CD14-positive monocyte (primary cell): ENCODE data around the gene EXOC3L1. TPM values are rescaled to one million over a fixed set of nuclear protein-coding genes. Genes with fewer than 3 reads are reported as not detected.

ENCODE experiments used
- DNase-seq, 3 donors: peaks; one replicate each; pipeline ENCODE4 v3.0.0-alpha.2; 2011 to 2022
- H2AFZ ChIP-seq: 2 replicates; pipeline ENCODE4 v1.6.0; 2012; ENCODE audit warnings: mild to moderate bottlenecking, low read depth, low read length, inconsistent platforms; ENCODE audit not compliant: insufficient read depth, poor library complexity, severe bottlenecking
- H3K27ac ChIP-seq, 2 donors: 1 replicate in 1 of 2; 2 replicates in 1 of 2; pipeline ENCODE4 v1.5.1; 2012 to 2013; ENCODE audit warnings: low read length in 2 of 2, control low read depth in 1 of 2, inconsistent platforms in 1 of 2, low read depth in 1 of 2, mild to moderate bottlenecking in 1 of 2
- H3K27me3 ChIP-seq, 2 donors: one replicate each; pipeline versions ENCODE4 v1.6.0 to v1.6.1; 2011 to 2013; ENCODE audit warnings: low read length in 2 of 2; ENCODE audit not compliant: control insufficient read depth in 2 of 2, insufficient read depth in 2 of 2
- H3K36me3 ChIP-seq, 2 donors: replicated peaks in 1 of 2; 1 replicate in 1 of 2; 2 replicates in 1 of 2; pipeline versions ENCODE4 v1.5.1 to v1.6.1; 2012 to 2013; ENCODE audit warnings: low read length in 2 of 2, control low read depth in 1 of 2, inconsistent platforms in 1 of 2, mild to moderate bottlenecking in 1 of 2; ENCODE audit not compliant: insufficient read depth in 2 of 2, control insufficient read depth in 1 of 2
- H3K4me1 ChIP-seq, 2 donors: 1 replicate in 1 of 2; 2 replicates in 1 of 2; pipeline versions ENCODE4 v1.5.1 to v1.6.1; 2012 to 2013; ENCODE audit warnings: low read length in 2 of 2, control low read depth in 1 of 2, inconsistent platforms in 1 of 2, mild to moderate bottlenecking in 1 of 2, moderate library complexity in 1 of 2; ENCODE audit not compliant: insufficient read depth in 2 of 2, control insufficient read depth in 1 of 2
- H3K4me2 ChIP-seq: replicated peaks from 2 replicates; pipeline ENCODE3; 2012; ENCODE audit warnings: low read length, moderate library complexity, mild to moderate bottlenecking; ENCODE audit not compliant: poor library complexity, severe bottlenecking; ENCODE audit errors: extremely low read depth
- H3K4me3 ChIP-seq, 3 experiments: fragments of 200-600 bp in 1 of 3; sonication (generic) in 1 of 3; replicated peaks in 1 of 3; 1 replicate in 2 of 3; 2 replicates in 1 of 3; pipeline ENCODE4 v1.5.1; 2011 to 2013; ENCODE audit warnings: low read length in 3 of 3, mild to moderate bottlenecking in 3 of 3, control low read depth in 2 of 3, low read depth in 2 of 3, inconsistent platforms in 1 of 3, moderate library complexity in 1 of 3
- H3K79me2 ChIP-seq: 2 replicates; pipeline ENCODE4 v1.6.0; 2012; ENCODE audit warnings: mild to moderate bottlenecking, control low read depth, inconsistent platforms, low read length, moderate library complexity; ENCODE audit not compliant: insufficient read depth
- H3K9ac ChIP-seq: 2 replicates; pipeline ENCODE4 v1.6.0; 2017; ENCODE audit warnings: low read length, mild to moderate bottlenecking; ENCODE audit not compliant: insufficient read depth, poor library complexity, severe bottlenecking
- H3K9me3 ChIP-seq, 2 donors: replicated peaks in 1 of 2; 1 replicate in 1 of 2; 2 replicates in 1 of 2; pipeline versions ENCODE4 v1.5.1 to v1.6.1; 2012 to 2013; ENCODE audit warnings: low read length in 2 of 2, control low read depth in 1 of 2; ENCODE audit not compliant: control insufficient read depth in 1 of 2, insufficient read depth in 1 of 2
- H4K20me1 ChIP-seq: 2 replicates; pipeline ENCODE4 v1.6.0; 2012; ENCODE audit warnings: mild to moderate bottlenecking, low read length, control low read depth, moderate library complexity; ENCODE audit not compliant: insufficient read depth
- H3K27ac Mint-ChIP-seq, 7 donors: one replicate each; pipeline ENCODE4 v1.8.0; 2020; ENCODE audit warnings: mild to moderate bottlenecking in 7 of 7, mixed read lengths in 7 of 7, moderate library complexity in 6 of 7, inconsistent platforms in 2 of 7
- H3K27me3 Mint-ChIP-seq, 3 donors: one replicate each; pipeline ENCODE4 v1.8.0; 2021 to 2022; ENCODE audit warnings: low read depth in 3 of 3, mild to moderate bottlenecking in 3 of 3, mixed read lengths in 3 of 3, moderate library complexity in 3 of 3, inconsistent platforms in 1 of 3
- H3K36me3 Mint-ChIP-seq, 2 donors: one replicate each; pipeline ENCODE4 v1.8.0; 2020; ENCODE audit warnings: mixed read lengths in 2 of 2, inconsistent platforms in 1 of 2, mild to moderate bottlenecking in 1 of 2
- H3K4me1 Mint-ChIP-seq: one replicate; pipeline ENCODE4 v1.8.0; 2020; ENCODE audit warnings: mild to moderate bottlenecking, mixed read lengths
- H3K4me3 Mint-ChIP-seq, 2 donors: one replicate each; pipeline ENCODE4 v1.8.0; 2020; ENCODE audit warnings: mild to moderate bottlenecking in 2 of 2, mixed read lengths in 2 of 2, moderate library complexity in 1 of 2
- H3K9me3 Mint-ChIP-seq, 7 donors: one replicate each; pipeline ENCODE4 v1.8.0; 2020 to 2022; ENCODE audit warnings: mixed read lengths in 7 of 7, mild to moderate bottlenecking in 6 of 7, moderate library complexity in 6 of 7, inconsistent platforms in 2 of 7
- WGBS: methylation state at CpG from one replicate; pipeline ENCODE4 v1.1.5; 2013; ENCODE audit warnings: missing lambda C conversion rate; ENCODE audit not compliant: insufficient coverage; 5-methylcytosine and 5-hydroxymethylcytosine counted together
- intact Hi-C, 2 donors: fragments of 100-400 bp; cut with micrococcal nuclease; formaldehyde crosslinking; loops; one replicate each; pipeline versions ENCODE4 v1.15.0 to v1.15.1; 2023
- polyA plus RNA-seq, 3 donors: library from polyadenylated mRNA; depleted of rRNA in 1 of 3; unstranded in 2 of 3; stranded (reverse) in 1 of 3; fragments of 300-500 nt in 2 of 3; fragments of >200 nt in 1 of 3; fragmentation: Illumina TruSeq in 2 of 3; gene quantifications; 1 replicate in 2 of 3; 2 replicates in 1 of 3; pipeline ENCODE4 v1.2.3, GENCODE V29; 2012 to 2021
- TF ChIP-seq, protein P1 (sequence below): fragments of 200-600 bp; IDR thresholded peaks from one replicate; pipeline ENCODE4 v1.8.0; 2022; ENCODE audit warnings: antibody characterized with exemption, mild to moderate bottlenecking

Gene EXOC3L1
- polyA plus RNA-seq, 3 donors = 2.8 to 3.7 (median 3.0) TPM

DNA sequence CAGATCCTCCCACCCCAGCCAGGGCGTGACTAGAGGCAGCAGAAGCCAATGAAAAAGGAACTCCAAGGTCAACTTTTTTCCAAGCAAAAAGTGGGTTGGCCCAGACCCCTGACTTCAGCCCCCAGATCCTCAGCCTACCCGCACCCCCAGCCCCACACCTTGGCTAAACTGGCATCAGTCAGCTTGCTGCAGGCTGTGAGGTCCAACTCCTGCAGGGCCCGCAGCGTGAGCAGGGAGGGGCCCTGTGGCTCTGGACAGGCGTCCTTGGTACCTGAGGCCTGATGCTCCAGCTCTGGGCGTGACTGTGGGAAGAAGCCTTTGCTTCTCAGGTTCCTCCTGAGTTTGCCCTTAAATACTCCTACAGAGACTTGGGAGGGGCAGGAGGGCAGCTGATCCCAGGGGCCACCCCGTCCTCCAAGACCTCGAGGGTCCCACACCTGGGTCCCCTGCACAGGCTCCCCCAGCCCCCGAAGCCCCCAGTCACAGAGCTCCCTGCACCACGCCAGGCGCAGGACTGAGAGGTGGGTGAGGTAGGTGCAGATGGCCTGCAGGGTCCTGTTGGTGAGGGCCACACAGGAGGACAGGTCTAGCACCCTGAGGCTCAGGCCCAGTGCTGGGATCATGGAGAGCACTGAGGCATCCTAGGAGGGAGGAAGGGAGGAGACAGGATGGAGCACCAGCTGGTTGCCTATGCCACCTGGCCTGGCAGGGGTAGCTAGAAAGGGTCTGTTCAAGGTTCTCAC lies 18.4 kb upstream of the EXOC3L1 start:
- H3K79me2 ChIP-seq = no peaks in the 10 kb centered on the region
- 90% methylated on average over 4 of the region's 11 CpGs for WGBS
- no peak overlapping the region for H2AFZ ChIP-seq
- no peak for DNase-seq
- H3K27ac Mint-ChIP-seq = peak overlapping the region in 1 of 7 donors; percentile 41
- no peak overlapping the region for H3K4me3 Mint-ChIP-seq
- intact Hi-C loops = no loop called here
- H4K20me1 ChIP-seq = peaks cover 3% of the 10 kb centered on the region
- H3K9ac ChIP-seq = no peak overlapping the region
- H3K36me3 Mint-ChIP-seq = peaks cover 14 to 35% of the 10 kb centered on the region in 2 donors
- peak overlapping the region in 1 of 2 donors; percentile 12 for H3K27ac ChIP-seq
- TF ChIP-seq, protein P1, sequence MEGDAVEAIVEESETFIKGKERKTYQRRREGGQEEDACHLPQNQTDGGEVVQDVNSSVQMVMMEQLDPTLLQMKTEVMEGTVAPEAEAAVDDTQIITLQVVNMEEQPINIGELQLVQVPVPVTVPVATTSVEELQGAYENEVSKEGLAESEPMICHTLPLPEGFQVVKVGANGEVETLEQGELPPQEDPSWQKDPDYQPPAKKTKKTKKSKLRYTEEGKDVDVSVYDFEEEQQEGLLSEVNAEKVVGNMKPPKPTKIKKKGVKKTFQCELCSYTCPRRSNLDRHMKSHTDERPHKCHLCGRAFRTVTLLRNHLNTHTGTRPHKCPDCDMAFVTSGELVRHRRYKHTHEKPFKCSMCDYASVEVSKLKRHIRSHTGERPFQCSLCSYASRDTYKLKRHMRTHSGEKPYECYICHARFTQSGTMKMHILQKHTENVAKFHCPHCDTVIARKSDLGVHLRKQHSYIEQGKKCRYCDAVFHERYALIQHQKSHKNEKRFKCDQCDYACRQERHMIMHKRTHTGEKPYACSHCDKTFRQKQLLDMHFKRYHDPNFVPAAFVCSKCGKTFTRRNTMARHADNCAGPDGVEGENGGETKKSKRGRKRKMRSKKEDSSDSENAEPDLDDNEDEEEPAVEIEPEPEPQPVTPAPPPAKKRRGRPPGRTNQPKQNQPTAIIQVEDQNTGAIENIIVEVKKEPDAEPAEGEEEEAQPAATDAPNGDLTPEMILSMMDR = no peak
- H3K36me3 ChIP-seq = peaks cover 13 to 26% of the 10 kb centered on the region in 2 donors
- no peaks in the 10 kb centered on the region for H3K4me1 ChIP-seq
- H3K9me3 ChIP-seq = no peaks in the 10 kb centered on the region
- H3K27me3 ChIP-seq = no peaks in the 10 kb centered on the region
- H3K4me3 ChIP-seq = no peak overlapping the region
- H3K9me3 Mint-ChIP-seq = peaks cover 0 to 2% (median 0%) of the 10 kb centered on the region in 7 donors
- no peak overlapping the region for H3K4me2 ChIP-seq
- H3K27me3 Mint-ChIP-seq = peaks cover 0 to 9% (median 5%) of the 10 kb centered on the region in 3 donors
- H3K4me1 Mint-ChIP-seq = peaks cover 6% of the 10 kb centered on the region

DNA sequence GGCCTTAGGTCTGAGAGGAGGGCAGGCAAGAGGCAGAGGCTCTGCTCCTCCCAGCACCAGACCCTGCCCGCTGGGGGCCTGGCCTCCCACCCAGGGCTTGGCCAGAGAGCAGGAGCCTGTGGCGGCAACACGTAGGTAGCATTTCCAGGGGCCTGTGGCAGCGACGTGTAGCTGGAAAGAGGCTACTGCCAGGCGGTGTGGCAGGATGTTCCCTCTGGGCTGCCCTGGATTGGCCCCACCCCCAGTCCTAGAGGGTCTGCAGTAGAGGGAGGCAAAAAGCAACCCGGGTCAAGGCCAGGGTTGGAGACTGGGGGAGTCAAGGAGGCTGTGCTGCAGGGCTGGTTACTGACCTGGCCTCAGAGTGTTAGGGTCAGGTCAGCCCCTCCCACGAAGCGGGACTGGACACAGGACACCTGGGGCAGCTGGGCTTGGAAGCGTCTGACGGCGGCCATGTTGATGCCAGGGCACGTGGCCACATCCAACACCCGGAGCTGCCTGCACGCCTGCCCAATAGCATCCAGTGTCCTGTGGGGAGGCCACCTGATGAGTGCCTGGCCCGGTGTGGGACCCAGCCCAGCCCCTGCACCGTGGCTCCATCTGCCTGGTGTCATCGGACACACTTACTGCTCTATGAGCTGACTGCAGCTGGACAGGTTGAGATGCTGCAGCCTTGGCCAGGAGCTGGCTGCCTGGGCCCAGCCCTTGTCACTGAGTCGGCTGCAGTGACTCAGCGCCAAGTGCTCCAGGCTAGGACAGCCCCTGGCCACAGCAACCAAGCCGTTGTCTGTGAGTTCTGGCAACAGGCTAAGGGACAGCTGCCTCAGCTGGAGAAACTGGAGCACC lies 17.5 kb upstream of the EXOC3L1 start:
- H3K9me3 Mint-ChIP-seq = peaks cover 0 to 2% (median 0%) of the 10 kb centered on the region in 7 donors
- no peaks in the 10 kb centered on the region for H3K79me2 ChIP-seq
- no peak for DNase-seq
- H4K20me1 ChIP-seq = peaks cover 3% of the 10 kb centered on the region
- no peak overlapping the region for H3K27ac Mint-ChIP-seq
- TF ChIP-seq, protein P1 = no peak
- no peaks in the 10 kb centered on the region for H3K27me3 ChIP-seq
- H3K36me3 ChIP-seq = peaks cover 22 to 35% of the 10 kb centered on the region in 2 donors
- no peak overlapping the region for H3K4me2 ChIP-seq
- H3K27me3 Mint-ChIP-seq = peaks cover 0 to 9% (median 5%) of the 10 kb centered on the region in 3 donors
- no peak overlapping the region for H3K9ac ChIP-seq
- peaks cover 19 to 41% of the 10 kb centered on the region in 2 donors for H3K36me3 Mint-ChIP-seq
- H2AFZ ChIP-seq = no peak overlapping the region
- no peaks in the 10 kb centered on the region for H3K4me1 Mint-ChIP-seq
- WGBS = 91% methylated on average over 21 of the region's 21 CpGs
- intact Hi-C loops = no loop called here
- no peak overlapping the region for H3K4me3 ChIP-seq
- H3K27ac ChIP-seq = peak overlapping the region in 1 of 2 donors; percentile 12
- no peaks in the 10 kb centered on the region for H3K4me1 ChIP-seq
- H3K9me3 ChIP-seq = no peaks in the 10 kb centered on the region
- H3K4me3 Mint-ChIP-seq = no peak overlapping the region
